ENCODE measurements around the gene ADIPOQ.
"Not testable (repeated sequence)": the region's sequence is repeated elsewhere in the genome, so short reads cannot be mapped to it uniquely, and the experiment has no call there.

Gene ADIPOQ

DNA sequence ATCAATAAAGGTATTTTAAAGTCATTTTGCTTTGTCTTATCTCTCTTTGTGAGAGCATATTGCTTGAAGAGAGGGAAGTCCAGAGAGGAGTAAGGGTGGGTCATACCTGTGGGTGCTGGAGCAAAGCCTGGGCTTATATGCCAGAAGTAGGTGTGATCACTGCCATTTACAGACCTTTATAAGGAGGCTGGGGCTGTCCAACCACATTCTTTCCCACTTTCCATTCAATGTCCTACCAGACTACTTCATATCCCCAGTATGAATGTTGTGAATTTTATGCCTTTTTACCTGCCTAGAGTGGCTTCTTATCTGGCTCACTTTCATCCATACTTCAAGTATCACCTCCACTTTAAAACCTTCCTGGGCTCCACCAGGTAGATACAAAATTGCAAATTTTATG is 48.4 kb downstream of the ADIPOQ start:
- Histone ChIP-seq H3K79me2 (ENCODE audit: low read length) (no peaks in the 10 kb centered on the region), H3F3A (ENCODE audit: insufficient read depth, low read length) (no peaks in the 10 kb centered on the region), H3K9me3 (replicated peaks; ENCODE audit: insufficient read depth, low read length) (no peaks in the 10 kb centered on the region), H3K4me2 (ENCODE audit: low read depth, low read length) (no peak overlapping the region), H3K27me3 (replicated peaks; ENCODE audit: insufficient read depth, low read length) (no peaks in the 10 kb centered on the region), H3K27ac (ENCODE audit: low read length) (no peak overlapping the region), H3K4me1 (ENCODE audit: low read length) (no peaks in the 10 kb centered on the region), H2AFZ (ENCODE audit: low read length) (no peak overlapping the region), H4K20me1 (ENCODE audit: insufficient read depth, low read length) (no peaks in the 10 kb centered on the region), H3K36me3 (replicated peaks; ENCODE audit: insufficient read depth, low read length) (no peaks in the 10 kb centered on the region), H3K4me3 (ENCODE audit: low read length) (no peak overlapping the region), H3K9me2 (replicated peaks; ENCODE audit: insufficient read depth, low read length) (no peaks in the 10 kb centered on the region), H3K9ac (ENCODE audit: low read length) (no peak overlapping the region)
- TF ChIP-seq, protein P1, sequence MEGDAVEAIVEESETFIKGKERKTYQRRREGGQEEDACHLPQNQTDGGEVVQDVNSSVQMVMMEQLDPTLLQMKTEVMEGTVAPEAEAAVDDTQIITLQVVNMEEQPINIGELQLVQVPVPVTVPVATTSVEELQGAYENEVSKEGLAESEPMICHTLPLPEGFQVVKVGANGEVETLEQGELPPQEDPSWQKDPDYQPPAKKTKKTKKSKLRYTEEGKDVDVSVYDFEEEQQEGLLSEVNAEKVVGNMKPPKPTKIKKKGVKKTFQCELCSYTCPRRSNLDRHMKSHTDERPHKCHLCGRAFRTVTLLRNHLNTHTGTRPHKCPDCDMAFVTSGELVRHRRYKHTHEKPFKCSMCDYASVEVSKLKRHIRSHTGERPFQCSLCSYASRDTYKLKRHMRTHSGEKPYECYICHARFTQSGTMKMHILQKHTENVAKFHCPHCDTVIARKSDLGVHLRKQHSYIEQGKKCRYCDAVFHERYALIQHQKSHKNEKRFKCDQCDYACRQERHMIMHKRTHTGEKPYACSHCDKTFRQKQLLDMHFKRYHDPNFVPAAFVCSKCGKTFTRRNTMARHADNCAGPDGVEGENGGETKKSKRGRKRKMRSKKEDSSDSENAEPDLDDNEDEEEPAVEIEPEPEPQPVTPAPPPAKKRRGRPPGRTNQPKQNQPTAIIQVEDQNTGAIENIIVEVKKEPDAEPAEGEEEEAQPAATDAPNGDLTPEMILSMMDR (IDR thresholded peaks at IDR 0.05; ENCODE audit: low read length) = no peak
- TF ChIP-seq EZH2 (optimal IDR thresholded peaks at IDR 0.05; ENCODE audit: low read depth, low read length) = no peak
- TF ChIP-seq EZH2phosphoT487 (IDR thresholded peaks at IDR 0.05; ENCODE audit: low read length) = no peak
- DNase-seq = no peak

DNA sequence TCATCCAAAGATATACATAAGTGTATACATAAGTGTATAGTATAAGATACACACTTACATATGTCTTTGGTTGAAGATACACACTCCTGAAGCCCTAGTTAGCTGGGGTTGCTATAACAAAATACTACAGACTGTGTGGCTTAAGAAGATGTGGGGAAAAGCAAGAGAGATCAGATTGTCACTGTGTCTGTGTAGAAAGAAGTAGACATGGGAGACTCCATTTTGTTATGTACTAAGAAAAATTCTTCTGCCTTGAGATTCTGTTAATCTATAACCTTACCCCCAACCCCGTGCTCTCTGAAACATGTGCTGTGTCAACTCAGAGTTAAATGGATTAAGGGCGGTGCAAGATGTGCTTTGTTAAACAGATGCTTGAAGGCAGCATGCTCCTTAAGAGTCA is 50.6 kb downstream of the ADIPOQ start:
- H3K4me3 ChIP-seq (ENCODE audit: low read length); H2AFZ ChIP-seq (ENCODE audit: low read length); H3K79me2 ChIP-seq (ENCODE audit: low read length); H3F3A ChIP-seq (ENCODE audit: insufficient read depth, low read length); H3K9me2 ChIP-seq (replicated peaks; ENCODE audit: insufficient read depth, low read length); H3K36me3 ChIP-seq (replicated peaks; ENCODE audit: insufficient read depth, low read length); H3K9me3 ChIP-seq (replicated peaks; ENCODE audit: insufficient read depth, low read length); H4K20me1 ChIP-seq (ENCODE audit: insufficient read depth, low read length); H3K4me2 ChIP-seq (ENCODE audit: low read depth, low read length); DNase-seq; H3K9ac ChIP-seq (ENCODE audit: low read length); H3K4me1 ChIP-seq (ENCODE audit: low read length); H3K27ac ChIP-seq (ENCODE audit: low read length); H3K27me3 ChIP-seq (replicated peaks; ENCODE audit: insufficient read depth, low read length): not testable (repeated sequence)

DNA sequence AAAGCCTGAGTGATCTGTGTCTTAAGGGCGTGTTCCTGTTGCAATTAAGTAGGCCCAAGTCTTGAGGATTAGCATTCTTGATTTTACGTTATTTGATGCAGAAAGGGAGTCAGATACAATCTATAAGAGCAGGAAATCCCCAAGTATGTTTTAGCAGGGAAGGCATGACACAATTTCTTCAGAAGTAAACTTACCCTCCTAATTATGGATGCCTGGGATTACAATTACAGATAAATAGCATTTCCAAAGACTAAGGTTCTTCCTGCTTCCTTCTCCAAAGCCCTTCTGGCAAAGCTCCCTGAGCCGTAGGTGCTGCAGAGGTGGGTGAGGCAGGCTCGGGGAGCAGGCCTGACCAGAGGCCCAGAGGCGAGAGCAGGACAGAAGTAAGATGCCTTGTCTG is 52.9 kb downstream of the ADIPOQ start:
- Histone ChIP-seq H3K36me3 (replicated peaks; ENCODE audit: insufficient read depth, low read length) (no peaks in the 10 kb centered on the region), H3K9me3 (replicated peaks; ENCODE audit: insufficient read depth, low read length) (no peaks in the 10 kb centered on the region), H3K27me3 (replicated peaks; ENCODE audit: insufficient read depth, low read length) (no peaks in the 10 kb centered on the region), H3K9me2 (replicated peaks; ENCODE audit: insufficient read depth, low read length) (no peaks in the 10 kb centered on the region), H3K4me1 (ENCODE audit: low read length) (no peaks in the 10 kb centered on the region), H3K4me2 (ENCODE audit: low read depth, low read length) (no peak overlapping the region), H4K20me1 (ENCODE audit: insufficient read depth, low read length) (no peaks in the 10 kb centered on the region), H2AFZ (ENCODE audit: low read length) (no peak overlapping the region), H3F3A (ENCODE audit: insufficient read depth, low read length) (no peaks in the 10 kb centered on the region), H3K27ac (ENCODE audit: low read length) (no peak overlapping the region), H3K4me3 (ENCODE audit: low read length) (no peak overlapping the region), H3K9ac (ENCODE audit: low read length) (no peak overlapping the region), H3K79me2 (ENCODE audit: low read length) (no peaks in the 10 kb centered on the region)
- no peak for TF ChIP-seq EZH2 (optimal IDR thresholded peaks at IDR 0.05; ENCODE audit: low read depth, low read length)
- TF ChIP-seq, protein P1 (IDR thresholded peaks at IDR 0.05; ENCODE audit: low read length) = no peak
- TF ChIP-seq EZH2phosphoT487 (IDR thresholded peaks at IDR 0.05; ENCODE audit: low read length) = no peak
- DNase-seq = no peak

DNA sequence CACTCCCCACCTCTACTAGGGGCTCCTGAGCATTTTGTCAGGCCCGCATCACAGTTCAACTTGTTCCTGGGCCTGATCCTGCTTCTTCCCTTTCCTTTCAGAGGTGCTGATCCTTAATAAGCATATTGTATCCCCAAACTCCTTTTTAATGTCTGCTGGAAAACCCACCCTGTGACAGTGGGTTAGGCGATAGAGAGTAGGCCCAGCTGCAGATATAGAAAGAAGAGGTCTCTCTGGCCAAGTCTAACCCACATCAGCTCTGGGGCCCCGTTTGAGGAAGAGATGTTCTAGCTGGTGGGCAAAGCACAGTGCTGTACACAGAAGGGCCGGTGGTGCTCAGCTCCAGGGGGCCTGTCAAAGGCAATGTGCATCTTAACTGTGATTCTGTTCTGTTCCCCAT is 53.5 kb downstream of the ADIPOQ start:
- Histone ChIP-seq H3K9me2 (replicated peaks; ENCODE audit: insufficient read depth, low read length) (no peaks in the 10 kb centered on the region), H3K9me3 (replicated peaks; ENCODE audit: insufficient read depth, low read length) (no peaks in the 10 kb centered on the region), H3K79me2 (ENCODE audit: low read length) (no peaks in the 10 kb centered on the region), H3K27me3 (replicated peaks; ENCODE audit: insufficient read depth, low read length) (no peaks in the 10 kb centered on the region), H4K20me1 (ENCODE audit: insufficient read depth, low read length) (no peaks in the 10 kb centered on the region), H3K36me3 (replicated peaks; ENCODE audit: insufficient read depth, low read length) (no peaks in the 10 kb centered on the region), H3K4me1 (ENCODE audit: low read length) (0 out of 2 replicates have a peak, but pooled peaks cover under 1% of the 10 kb centered on the region), H3K4me2 (ENCODE audit: low read depth, low read length) (no peak overlapping the region), H3K4me3 (ENCODE audit: low read length) (no peak overlapping the region), H3K27ac (ENCODE audit: low read length) (no peak overlapping the region), H3K9ac (ENCODE audit: low read length) (no peak overlapping the region), H2AFZ (ENCODE audit: low read length) (no peak overlapping the region), H3F3A (ENCODE audit: insufficient read depth, low read length) (no peaks in the 10 kb centered on the region)
- DNase-seq = no peak
- TF ChIP-seq, protein P1 (IDR thresholded peaks at IDR 0.05; ENCODE audit: low read length) = no peak
- no peak for TF ChIP-seq EZH2phosphoT487 (IDR thresholded peaks at IDR 0.05; ENCODE audit: low read length)
- TF ChIP-seq EZH2 (optimal IDR thresholded peaks at IDR 0.05; ENCODE audit: low read depth, low read length) = no peak
